ENCODE measurements around the gene THRSP.
A peak's percentile ranks its signal among the peaks of the same experiment; 100 is the strongest.
"Not testable (repeated sequence)": the region's sequence is repeated elsewhere in the genome, so short reads cannot be mapped to it uniquely, and the experiment has no call there.

THRSP gene, protein sequence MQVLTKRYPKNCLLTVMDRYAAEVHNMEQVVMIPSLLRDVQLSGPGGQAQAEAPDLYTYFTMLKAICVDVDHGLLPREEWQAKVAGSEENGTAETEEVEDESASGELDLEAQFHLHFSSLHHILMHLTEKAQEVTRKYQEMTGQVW

DNA sequence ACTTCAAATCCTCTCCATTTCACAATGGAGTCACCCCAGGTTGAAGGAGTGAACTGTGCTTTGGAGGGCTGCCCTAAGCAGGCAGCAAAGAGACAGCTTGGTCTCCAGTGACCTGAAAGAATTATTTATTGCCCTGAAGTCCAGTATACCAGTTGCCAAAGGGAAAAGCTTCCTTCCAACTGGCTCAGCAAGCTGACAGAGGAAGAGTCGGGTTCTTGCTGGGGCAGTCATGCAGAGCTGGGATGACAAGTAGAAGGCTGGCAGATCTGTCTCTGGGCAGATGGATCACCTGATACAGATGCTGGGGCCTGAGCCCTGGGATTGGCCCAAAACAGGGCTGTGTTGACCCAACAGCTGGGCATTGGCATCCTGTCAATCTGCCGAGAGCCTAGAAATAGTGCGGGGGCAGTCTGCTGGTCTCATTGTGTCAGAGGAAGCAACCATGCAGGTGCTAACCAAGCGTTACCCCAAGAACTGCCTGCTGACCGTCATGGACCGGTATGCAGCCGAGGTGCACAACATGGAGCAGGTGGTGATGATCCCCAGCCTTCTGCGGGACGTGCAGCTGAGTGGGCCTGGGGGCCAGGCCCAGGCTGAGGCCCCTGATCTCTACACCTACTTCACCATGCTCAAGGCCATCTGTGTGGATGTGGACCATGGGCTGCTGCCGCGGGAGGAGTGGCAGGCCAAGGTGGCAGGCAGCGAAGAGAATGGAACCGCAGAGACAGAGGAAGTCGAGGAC is at the start of gene THRSP:
TSS of gene THRSP (plus strand) at position 422 of the 742 bp plus-strand sequence. CDS start at position 443, 21 bp downstream.
- DNase-seq (ENCODE audit: low read depth) = no peak

DNA sequence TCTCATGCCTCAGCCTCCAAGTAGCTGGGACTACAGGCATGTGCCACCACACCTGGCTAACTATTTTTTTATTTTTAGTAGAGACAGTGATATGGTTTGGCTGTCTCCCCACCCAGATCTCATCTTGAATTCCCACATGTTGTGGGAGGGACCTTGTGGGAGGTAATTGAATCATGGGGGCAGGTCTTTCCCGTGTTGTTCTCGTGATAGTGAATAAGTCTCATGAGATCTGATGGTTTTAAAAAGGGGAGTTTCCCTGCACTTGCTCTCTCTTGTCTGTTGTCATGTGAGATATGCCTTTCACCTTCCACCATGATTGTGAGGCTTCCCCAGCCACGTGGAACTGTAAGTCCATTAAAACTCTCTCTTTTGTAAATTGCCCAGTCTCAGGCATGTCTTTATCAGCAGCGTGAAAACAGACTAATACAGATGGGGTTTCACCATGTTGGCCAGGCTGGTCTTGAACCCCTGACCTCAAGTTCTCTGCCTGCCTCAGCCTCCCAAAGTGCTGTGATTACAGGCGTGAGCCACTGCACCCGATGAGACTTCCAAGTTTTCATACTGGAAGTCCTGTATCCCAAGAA is 48.6 kb upstream of the THRSP start:
- DNase-seq (ENCODE audit: low read depth) = not testable (repeated sequence)

DNA sequence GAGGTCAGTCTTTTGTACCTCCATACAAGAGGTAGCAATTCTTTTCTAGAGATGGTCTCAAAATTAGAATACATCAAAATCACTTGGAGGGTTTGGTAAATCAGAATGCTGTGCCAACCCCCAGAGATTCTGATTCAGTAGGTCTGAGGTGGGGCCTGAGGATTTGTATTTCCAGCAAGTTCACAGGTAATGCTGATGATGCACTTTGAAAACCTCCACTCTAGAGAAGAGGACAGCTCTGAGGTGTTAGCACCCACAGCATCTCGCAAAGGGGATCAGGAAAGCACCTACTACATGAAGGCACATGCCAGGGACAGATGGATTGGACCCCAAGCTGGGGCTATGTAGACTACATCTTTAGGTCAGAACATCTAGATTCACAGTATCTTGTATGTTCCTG is 47.8 kb upstream of the THRSP start:
- DNase-seq (ENCODE audit: low read depth) = no peak

DNA sequence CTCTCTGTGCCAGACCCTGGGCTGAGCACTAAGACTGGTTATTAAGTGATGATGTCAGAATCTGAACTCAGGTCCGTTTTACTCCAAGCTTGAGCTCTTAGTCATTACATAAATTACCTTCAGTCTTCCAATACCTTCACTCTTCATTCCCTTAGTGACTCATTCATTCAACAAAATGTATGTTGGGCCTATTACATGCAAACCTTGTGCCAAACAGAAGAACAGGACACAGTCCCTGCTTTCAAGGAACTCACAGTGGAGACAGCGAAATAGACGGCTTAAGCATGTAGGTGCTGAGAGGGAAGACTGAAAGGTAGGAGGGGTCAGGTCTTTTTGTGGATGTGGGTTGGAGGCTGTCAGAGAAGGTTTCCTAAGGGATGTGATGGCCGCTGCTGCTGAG is 43.9 kb upstream of the THRSP start:
- DNase-seq (ENCODE audit: low read depth) = no peak

DNA sequence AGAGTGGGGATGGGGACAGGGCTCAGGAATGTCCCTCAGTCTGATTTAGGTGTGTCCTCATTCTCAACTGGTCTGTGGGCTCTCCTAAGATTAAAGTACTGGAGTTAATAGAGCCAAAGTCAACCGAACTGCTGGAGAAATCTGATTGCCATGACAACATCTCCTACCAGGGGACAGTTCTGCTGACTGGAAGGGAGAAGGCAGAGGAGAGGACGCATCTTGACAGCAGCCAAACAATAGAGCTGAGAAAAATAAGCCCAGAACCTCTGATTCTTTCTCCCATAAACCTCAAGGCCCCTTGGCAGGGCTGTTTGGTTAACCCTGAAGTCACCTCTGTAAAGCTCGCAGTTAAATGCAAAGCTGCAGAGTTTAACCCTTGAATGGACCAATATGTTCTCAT is 43.4 kb upstream of the THRSP start:
- DNase-seq (ENCODE audit: low read depth) = no peak

DNA sequence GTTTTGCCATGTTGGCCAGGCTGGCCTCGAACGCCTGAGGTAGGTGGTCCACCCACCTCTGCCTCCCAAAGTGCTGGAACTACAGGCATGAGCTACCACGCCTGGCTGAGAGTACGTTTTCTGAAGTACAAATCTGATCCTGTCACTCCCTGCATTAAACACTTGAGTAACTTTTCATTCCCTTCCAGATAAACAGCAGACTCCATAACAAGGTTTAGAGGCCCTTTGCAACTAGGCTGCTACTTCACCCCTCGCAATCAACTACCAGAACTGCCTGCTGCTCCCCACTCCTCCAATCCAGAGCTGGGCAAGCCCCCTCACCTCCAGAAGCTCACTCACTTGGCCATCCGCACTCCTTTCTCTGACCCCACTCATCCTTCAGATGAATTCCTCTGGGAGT is 42.0 kb upstream of the THRSP start:
- DNase-seq (ENCODE audit: low read depth) = no peak

DNA sequence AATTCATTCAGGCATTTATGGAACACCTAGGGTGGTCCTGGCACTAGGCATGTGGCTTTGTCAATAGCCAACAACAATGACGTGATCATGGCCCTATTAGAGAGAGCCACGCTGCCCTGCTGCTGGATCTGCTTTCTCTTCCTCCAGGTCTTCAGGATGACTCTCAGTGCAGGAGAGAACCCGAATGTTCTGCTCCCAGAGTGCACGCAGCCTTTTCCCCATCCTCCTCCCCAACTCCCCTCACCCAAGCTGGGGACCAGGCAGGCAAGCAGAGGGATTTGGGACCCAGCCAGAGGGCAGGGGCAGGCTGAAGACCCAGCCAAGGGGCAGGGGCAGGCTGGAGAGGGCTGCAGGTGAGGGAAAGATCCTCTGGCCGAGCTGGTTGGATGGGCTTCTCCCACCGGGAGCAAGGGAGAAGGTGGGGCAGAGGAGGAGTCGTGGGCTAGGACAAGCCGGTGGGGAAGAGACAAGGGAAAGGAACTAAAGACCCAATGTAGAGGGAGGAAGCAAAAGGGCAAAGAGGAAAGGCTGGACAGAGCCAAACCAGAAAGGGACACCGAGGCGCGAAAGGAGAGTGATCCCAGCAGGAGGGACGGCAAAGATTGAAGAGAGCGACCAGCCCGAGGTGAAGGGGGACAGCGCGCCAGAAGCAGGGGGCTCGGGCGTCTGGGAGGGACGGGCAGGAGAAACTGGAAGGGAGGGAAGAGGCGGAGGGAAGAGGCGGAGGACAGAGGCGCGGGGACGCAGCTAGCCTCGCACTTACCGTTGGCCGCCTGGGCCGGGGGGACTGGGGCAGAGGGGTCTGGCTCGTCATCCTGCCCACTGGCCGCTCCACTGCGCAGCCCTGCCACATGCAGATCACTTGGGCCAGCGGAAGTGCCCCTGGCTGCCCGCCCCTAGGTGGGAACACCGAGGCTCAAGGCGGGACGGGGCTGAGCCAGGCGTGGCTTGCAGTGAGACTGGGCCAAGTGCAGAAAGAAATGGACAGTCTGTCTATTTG is 41.0 kb upstream of the THRSP start, which contains the start of gene KCTD14:
TSS of gene KCTD14 (minus strand) at position 880 of the 1,000 bp plus-strand sequence. CDS start at position 853, 27 bp downstream.
- DNase-seq (ENCODE audit: low read depth) = no peak

DNA sequence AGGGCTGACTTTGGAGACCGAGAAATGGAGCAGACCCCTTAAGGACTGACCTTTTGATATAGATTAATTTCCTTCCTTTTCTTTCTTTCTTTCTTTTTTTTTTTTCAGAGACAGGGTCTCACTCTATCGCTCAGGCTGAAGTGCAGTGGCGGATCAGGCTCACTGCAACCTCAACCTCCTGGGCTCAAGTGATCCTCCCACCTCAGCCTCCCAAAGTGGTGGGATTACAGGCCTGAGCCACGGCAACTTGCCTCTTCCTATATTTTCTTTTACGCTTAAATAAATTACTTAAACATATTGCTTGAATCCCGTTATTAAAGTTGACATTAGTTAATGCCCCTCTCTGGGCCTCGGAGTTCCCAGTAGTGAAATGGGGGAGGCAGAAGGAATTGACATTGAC is 40.2 kb upstream of the THRSP start:
- no peak for DNase-seq (ENCODE audit: low read depth)

DNA sequence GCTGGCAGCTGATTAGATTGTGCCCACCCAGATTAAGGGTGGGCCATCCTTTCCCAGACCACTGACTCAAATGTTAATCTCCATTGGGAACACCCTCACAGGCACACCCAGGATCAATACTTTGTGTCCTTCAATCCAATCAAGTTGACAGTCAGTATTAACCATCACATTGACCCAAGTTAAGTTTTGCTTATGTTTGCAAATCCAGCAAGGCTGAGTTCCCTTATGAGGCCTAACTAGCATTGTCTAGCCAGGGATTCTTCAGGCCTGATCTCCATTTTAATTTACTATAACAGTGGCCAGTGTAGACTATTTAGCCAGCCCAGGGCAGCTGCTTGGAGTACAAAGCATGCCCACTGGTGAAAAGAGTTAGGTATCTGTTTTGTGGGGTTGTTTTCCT is 38.3 kb upstream of the THRSP start:
- no peak for DNase-seq (ENCODE audit: low read depth)

DNA sequence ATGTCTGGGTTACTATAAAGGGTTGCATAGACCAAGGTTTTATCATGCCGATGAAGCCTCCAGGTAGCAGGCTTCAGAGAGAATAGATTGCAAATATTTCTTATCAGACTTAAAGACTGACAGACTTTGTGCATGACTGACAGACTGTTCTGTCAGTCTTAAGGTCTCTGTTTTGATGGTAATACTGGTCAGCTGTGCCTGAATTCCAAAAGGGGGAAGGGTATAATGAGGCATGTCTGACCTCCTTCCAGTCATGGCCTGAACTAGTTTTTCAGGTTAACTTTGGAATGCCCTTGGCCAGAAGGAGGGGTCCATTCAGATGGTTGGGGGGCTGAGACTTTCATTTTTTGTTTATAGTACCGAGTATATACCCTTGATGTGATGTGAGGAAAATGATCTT is 35.9 kb upstream of the THRSP start:
- no peak for DNase-seq (ENCODE audit: low read depth)

DNA sequence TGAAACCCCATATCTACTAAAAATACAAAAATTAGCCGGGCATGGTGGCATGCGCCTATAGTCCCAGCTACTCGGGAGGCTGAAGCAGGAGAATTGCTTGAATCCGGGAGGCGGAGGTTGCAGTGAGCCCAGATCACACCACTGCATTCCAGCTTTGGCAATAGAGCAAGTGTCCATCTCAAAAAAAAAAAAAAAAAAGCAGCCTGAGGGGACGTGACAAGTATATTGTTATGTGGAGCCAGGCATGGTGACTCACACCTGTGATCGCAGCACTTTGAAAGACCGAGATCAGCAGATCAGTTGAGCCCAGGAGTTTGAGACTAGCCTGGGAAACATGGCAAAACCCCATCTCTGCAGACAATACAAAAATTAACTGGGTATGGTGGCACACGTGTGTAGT is 35.2 kb upstream of the THRSP start:
- DNase-seq (ENCODE audit: low read depth) = not testable (repeated sequence)

DNA sequence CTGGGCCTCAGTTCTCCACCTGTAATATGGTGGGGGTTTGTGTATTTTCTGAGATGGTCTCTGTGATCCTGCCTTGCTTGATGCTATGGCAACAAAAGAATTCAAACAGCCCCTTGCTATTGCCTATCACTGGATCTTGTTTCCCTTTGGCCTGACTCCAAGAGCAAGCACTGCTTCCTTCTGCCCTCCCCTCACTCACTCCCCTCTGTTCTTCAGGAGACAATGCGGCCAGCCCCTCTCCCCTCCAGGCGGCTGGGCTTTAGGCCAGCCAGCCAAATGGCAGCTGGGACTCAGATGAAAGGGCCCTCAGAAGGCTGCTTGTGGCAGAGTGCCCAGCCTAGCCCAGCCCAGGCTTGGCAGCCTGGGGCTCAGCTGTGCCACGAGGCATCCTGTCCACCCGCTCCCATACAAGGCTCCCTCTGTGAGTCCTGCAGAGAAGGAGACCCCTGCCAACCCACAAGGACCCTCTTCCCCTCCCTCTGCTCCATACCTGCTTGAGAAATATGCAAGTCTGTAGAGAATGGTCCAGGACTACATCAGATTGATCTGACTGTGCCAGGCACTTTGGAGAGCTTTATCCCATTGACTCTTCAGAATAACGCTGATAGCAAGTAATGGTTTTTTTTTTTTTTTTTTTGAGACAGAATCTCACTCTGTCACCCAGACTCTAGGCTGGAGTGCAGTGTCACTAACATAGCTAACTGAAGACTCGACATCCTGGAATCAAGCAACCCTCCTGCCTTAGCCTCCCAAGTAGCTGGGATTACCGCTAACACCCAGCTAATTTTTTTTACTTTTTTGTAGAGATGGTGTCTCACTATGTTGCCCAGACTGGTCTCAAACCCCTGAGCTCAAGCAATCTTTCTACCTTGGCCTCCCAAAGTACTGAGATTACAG is 33.0 kb upstream of the THRSP start:
- DNase-seq (ENCODE audit: low read depth) = no peak

DNA sequence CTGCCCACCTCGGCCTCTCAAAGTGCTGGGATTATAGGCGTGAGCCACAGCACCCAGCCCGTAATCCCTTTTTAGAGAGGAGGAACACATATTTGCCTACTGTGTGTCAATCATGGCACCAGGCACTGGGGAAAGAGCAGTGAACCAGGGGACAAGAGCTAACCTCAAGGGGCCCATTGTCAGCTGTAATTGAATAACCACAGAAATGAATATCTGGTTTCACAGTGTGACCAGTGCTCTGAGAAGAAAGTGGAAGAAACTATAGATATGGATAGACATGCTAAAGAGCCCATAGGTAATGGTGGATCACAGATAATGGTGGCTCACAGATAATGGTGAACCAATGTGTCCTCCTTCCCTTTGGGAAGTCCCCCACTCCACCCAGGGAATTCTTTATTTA is 32.0 kb upstream of the THRSP start:
- DNase-seq (ENCODE audit: low read depth) = no peak

DNA sequence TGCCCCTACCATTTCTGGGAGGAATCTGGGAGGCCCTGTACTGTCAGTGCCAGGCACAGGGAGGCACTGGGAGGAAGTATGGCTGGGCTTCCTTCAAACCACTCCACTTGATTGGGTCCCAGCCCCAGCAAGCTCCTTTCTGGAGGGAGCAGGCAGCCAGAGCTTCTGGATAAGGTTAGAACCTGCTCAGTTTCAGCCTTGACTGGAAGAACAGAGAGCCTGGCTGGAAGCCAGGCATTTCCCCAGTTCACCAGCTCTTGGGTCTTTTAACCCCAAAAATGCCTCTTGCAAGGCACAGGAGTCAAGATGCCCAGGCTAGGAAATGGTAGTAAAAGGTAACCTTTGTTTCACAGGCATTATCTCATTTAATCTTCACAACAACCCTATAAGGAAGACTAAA is 31.6 kb upstream of the THRSP start:
- DNase-seq (ENCODE audit: low read depth) = peak; percentile 77

DNA sequence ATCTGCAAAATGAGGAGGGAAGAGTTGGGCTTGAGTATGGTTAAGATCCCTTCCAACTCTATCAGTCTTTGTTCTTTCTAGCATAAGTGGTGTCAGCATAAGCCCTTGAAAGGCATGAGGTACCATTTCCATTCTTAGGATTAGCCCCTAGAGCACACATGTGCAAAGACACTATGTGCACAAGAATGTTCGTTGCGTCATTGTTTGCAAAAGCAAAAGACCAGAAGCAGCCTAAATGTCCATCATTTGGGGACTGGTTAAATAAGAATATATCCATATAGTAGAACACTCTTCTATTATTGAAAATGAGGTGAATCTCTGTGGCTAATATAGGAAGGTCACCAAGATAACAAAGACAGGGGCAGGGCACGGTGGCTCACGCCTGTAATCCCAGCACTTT is 30.6 kb upstream of the THRSP start:
- peak; percentile 55 for DNase-seq (ENCODE audit: low read depth)

DNA sequence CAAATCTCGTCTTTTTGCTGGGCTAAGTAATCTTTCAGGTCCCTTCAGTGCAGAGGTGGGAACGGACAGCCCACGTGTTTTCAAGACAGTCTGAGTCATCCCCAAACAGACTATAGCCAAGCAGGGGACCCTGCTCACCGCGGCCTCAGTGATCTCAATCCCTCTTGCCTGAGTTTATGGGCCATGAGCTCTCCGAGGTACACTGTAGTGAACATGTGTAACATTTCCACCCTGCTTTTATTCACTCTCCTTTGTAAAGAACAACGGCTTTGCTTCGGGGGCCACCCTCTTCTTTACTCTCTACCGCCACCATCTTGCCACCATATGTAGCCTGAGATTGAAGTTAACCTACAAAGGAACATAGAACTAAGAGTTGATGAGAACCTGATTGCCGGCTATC is 29.0 kb upstream of the THRSP start:
- DNase-seq (ENCODE audit: low read depth) = no peak

DNA sequence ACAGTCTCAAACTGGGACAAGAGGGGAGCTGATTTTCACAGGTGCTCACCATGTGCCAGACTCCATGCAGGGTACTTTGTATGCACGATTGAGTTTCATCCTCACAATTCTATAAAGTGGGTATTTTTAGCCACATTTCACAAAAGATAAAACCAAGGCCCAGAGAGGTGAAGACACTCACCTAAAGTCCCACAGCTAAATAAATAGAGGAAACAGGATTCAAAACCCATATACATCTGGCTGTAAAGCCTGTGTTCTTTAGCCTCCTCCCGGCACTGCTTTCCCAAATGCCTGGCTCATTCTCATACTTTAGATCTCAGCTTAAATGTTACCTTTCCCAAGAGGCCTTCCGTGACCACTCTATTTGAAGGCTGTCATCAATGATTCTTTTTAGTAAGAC is 27.3 kb upstream of the THRSP start:
- no peak for DNase-seq (ENCODE audit: low read depth)

DNA sequence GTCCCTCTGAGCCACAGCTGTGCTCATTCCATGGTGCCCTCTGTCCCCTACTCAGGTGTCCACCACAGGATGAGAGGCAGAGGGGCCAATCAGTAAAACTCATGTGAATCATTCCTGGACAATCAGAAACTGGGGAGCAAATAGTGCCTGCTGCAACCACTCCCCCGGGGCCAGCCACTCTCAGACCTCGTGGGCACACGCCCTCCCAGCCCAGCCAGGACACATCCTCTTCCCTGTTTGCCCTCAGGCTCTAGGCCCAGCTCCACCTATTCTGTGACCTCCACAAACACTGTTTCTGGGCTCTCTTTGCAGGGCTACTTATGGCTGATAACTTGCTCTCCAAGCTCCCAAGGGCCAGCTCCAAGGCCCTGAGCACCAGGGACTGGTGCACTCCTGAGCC is 26.6 kb upstream of the THRSP start:
- no peak for DNase-seq (ENCODE audit: low read depth)

DNA sequence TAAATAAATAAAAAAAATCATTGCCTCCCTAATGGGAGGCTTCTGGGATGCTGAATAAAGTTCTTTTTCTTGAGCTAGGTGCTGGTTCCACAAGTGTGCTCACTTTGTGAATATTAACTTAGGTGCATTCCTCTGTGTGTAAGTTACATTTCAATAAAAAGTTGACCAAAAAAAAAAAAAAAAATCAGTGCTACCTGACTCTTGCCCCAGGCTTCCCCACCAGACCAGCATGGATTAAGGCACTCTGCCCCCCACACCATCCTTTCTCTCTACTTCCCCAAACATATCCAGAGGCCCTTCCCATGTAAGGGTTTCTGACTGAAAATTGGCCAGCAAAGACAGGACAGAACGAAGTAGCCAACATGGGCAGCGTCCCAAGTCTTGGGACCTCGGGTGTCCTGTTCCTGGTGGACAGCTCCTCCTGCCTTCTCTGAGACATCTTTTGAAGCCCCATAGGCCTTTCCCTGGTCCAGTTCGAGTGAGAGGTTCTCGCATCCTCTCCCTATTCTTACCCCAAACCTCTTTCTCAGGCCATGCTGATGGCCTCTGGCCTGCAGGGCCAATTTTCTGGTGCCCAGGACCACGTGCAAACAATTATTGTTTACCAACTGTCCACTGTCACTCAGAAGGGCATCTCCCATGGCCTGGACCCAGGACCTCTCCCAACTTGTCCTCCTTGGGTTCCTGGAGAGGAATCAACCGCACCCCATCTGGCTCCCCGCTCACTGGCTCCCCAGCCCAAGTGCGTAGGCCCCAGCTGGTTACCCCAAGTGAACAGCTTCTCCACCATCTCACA is 25.6 kb upstream of the THRSP start:
- DNase-seq (ENCODE audit: low read depth) = no peak

DNA sequence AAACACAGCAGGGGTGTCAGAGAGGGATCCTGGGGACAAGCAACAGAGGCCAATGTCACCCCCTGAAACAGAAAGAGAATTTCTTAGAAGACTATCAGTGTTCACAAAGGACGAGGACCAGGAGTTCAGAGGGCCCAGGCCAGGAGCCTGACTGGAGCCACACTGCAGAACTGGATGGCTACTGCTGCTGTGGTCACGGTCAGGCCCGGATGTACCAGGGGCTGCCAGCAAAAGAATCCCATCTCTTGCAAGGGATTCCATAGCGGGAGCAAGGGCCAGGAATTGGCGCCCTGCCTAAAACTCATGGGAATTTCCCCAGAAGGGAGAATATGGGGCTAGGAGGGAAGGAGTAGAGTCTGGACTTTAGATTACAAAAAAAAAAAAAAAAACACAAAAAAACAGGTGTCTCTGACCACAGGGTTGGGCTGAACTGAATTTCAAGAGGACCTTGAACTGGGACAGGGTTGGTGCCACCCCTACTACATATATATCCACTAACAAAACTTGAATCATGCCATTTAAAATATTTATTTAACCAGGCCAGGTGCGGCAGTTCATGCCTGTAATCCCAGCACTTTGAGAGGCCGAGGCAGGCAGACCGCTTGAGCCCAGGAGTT is 24.9 kb upstream of the THRSP start:
- no peak for DNase-seq (ENCODE audit: low read depth)
